Psoas muscle (tissue), 8 donors: Measurements from ENCODE around the gene CPT1B. TPM values are rescaled to one million over a fixed set of nuclear protein-coding genes. Genes with fewer than 3 reads are reported as not detected.
A peak's percentile ranks its signal among the peaks of the same experiment; 100 is the strongest.

Experiments
- ATAC-seq, 4 donors: fragments of 200-7000 bp; cut with Tn5 transposase; one replicate each; pipeline ENCODE4 v1.9.1; 2020; ENCODE audit warnings: moderate library complexity in 3 of 4, mild to moderate bottlenecking in 2 of 4
- DNase-seq, 2 donors: peaks; one replicate each; pipeline ENCODE4 v3.0.0-alpha.2; 2020
- H3K27ac ChIP-seq: fragments of 200-600 bp; one replicate; pipeline ENCODE4 v1.8.0; 2022
- H3K27me3 ChIP-seq, 3 donors: fragments of 200-600 bp in 1 of 3; one replicate each; pipeline versions ENCODE4 v1.6.1 to v1.8.0; 2013 to 2022; ENCODE audit warnings: low read length in 2 of 3, mild to moderate bottlenecking in 2 of 3, moderate library complexity in 1 of 3; ENCODE audit not compliant: insufficient read depth in 3 of 3
- H3K36me3 ChIP-seq, 2 donors: fragments of 200-600 bp in 1 of 2; one replicate each; pipeline versions ENCODE4 v1.6.1 to v1.8.0; 2013 to 2022; ENCODE audit warnings: low read depth in 1 of 2, mild to moderate bottlenecking in 1 of 2, moderate library complexity in 1 of 2; ENCODE audit not compliant: insufficient read depth in 1 of 2
- H3K4me1 ChIP-seq: fragments of 200-600 bp; one replicate; pipeline ENCODE4 v1.8.0; 2022
- H3K4me3 ChIP-seq: fragments of 200-600 bp; one replicate; pipeline ENCODE4 v1.8.0; 2022; ENCODE audit warnings: mild to moderate bottlenecking
- H3K9me3 ChIP-seq: fragments of 200-600 bp; one replicate; pipeline ENCODE4 v1.8.0; 2022
- WGBS, 3 donors: extraction: QIAGEN DNeasy Blood & Tissue Kit; methylation state at CpG; one replicate each; pipeline versions ENCODE4 v1.1.6 to v1.1.7; 2013; 5-methylcytosine and 5-hydroxymethylcytosine counted together
- intact Hi-C, 2 donors: fragments of 100-400 bp; cut with DNase I; formaldehyde crosslinking; loops; one replicate each; pipeline versions ENCODE4 v1.11.0 to v1.14.2; 2022
- polyA plus RNA-seq, 3 donors: library from polyadenylated mRNA; stranded (reverse); fragments of 200-250 nt; gene quantifications; one replicate each; pipeline ENCODE4 v1.2.3, GENCODE V29; 2013
- total RNA-seq, 4 donors: library from RNA; stranded (reverse); fragmentation: NEBNext Ultra II Directional in 2 of 4; extraction: Animal tissue kit (Norgen Biotek cat#: 25700) in 2 of 4; gene quantifications; one replicate each; pipeline versions ENCODE4 v1.2.1 to v1.2.4, GENCODE V29; 2021 to 2023
- TF ChIP-seq, protein P1 (sequence below): fragments of 200-600 bp; IDR thresholded peaks from one replicate; pipeline ENCODE4 v1.8.0; 2022; ENCODE audit warnings: antibody characterized with exemption
- donor health status: healthy with polysubstance abuse.
- donor health status: DM: no; HTN: no; CAD: no; lungs with moderate emphysema.
- donor health status: Bipolar disorder and iron deficiency.
- donor health status: healthy.
- donor health status: DM: yes; HTN: yes; CAD: no.
- donor health status: DM: no; HTN: no; CAD: no.
- donor health status: DM: no; HTN: no; CAD: no.
- donor health status: DM: yes; HTN: yes; CAD: no.

The CPT1B gene
- total and polyA plus RNA-seq, 7 donors, result 57.4 to 144 (median 87.6) TPM

DNA sequence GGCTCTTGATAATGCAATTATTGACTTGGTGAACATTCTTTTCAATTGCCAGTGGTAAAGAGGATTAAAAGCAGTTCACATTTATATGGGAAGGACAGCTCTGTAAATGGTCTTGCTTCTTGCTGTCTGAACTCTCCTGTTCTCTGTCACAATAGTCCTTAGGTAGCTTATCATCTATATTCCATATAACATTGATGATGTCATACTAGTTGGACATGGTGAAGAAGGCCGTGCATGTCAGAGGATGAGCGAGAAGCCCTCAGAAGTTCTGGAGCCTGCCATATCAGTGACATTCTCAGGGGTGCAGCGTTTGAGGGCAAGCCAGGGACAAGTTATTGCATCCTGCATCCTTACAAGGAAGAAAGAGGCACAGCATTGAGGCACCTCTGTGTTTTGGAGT is 7.0 kb upstream of the CPT1B start:
- H3K4me3 ChIP-seq, result no peak overlapping the region
- 87 to 95% (median 90%) methylated on average over 3 of the region's 3 CpGs for WGBS, 3 donors
- H3K4me1 ChIP-seq, result peaks cover 22% of the 10 kb centered on the region
- H3K36me3 ChIP-seq, result peaks cover 0 to 3% of the 10 kb centered on the region in 2 donors
- no peak overlapping the region for H3K27ac ChIP-seq
- intact Hi-C loops, result no loop called here
- DNase-seq (no peak), ATAC-seq (no peak)
- TF ChIP-seq, protein P1, sequence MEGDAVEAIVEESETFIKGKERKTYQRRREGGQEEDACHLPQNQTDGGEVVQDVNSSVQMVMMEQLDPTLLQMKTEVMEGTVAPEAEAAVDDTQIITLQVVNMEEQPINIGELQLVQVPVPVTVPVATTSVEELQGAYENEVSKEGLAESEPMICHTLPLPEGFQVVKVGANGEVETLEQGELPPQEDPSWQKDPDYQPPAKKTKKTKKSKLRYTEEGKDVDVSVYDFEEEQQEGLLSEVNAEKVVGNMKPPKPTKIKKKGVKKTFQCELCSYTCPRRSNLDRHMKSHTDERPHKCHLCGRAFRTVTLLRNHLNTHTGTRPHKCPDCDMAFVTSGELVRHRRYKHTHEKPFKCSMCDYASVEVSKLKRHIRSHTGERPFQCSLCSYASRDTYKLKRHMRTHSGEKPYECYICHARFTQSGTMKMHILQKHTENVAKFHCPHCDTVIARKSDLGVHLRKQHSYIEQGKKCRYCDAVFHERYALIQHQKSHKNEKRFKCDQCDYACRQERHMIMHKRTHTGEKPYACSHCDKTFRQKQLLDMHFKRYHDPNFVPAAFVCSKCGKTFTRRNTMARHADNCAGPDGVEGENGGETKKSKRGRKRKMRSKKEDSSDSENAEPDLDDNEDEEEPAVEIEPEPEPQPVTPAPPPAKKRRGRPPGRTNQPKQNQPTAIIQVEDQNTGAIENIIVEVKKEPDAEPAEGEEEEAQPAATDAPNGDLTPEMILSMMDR, result no peak
- H3K27me3 ChIP-seq, result no peaks in the 10 kb centered on the region
- H3K9me3 ChIP-seq, result no peaks in the 10 kb centered on the region

DNA sequence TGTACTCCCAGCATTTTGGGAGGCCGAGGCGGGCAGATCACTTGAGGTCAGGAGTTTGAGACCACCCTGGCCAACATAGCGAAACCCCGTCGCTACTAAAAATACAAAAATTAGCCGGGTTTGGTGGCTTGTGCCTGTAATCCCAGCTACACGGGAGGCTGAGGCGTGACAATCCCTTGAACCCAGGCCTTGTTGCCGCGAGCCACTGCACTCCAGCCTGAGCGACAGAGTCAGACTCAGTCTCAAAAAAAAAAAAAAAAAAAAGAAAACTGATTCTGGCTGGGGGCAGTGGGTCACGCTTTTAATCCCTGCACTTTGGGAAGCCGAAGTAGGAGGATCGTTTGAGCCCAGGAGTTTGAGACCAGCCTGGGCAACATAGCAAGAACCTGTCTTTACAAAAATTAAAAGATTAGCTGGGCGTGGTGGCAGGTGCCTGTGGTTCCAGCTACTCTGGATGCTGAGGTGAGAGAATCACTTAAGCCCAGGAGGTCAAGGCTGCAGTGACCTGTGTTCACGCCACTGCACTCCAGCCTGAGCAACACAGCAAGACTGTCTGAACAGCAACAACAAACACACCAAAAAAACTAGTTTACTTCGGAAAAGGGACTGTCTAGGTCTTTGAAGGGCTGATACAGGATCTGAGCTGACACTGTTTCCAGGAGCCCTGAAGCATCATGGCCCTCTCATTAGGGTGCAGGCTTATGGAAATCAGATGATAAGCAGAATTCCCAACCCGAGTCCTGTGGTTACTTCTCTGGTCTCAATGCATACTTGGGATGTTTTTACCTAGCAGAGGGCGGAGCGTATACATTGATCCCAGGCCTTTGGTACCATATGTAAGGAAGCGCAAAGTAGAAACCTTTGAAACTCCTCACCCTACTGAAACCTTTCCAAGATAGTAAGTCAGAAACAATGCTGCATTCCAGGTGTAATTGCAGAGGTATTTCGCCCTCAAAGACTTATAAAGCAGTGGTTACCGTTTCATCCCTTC is 6.2 kb upstream of the CPT1B start:
- Histone ChIP-seq H3K27me3 (no peaks in the 10 kb centered on the region), H3K4me3 (no peak overlapping the region), H3K36me3 (peaks cover 0 to 9% of the 10 kb centered on the region in 2 donors), H3K9me3 (no peaks in the 10 kb centered on the region), H3K27ac (no peak overlapping the region), H3K4me1 (peaks cover 22% of the 10 kb centered on the region)
- WGBS, 3 donors, result 94 to 95% (median 95%) methylated on average over 23 of the region's 23 CpGs
- ATAC-seq, result no peak
- intact Hi-C loops, result loop anchor here in 1 of 2 donors (5.0 kb wide), 1 partner anchor 38 kb away; no protein-coding TSS in a partner anchor
- TF ChIP-seq, protein P1, result no peak
- DNase-seq, result no peak

DNA sequence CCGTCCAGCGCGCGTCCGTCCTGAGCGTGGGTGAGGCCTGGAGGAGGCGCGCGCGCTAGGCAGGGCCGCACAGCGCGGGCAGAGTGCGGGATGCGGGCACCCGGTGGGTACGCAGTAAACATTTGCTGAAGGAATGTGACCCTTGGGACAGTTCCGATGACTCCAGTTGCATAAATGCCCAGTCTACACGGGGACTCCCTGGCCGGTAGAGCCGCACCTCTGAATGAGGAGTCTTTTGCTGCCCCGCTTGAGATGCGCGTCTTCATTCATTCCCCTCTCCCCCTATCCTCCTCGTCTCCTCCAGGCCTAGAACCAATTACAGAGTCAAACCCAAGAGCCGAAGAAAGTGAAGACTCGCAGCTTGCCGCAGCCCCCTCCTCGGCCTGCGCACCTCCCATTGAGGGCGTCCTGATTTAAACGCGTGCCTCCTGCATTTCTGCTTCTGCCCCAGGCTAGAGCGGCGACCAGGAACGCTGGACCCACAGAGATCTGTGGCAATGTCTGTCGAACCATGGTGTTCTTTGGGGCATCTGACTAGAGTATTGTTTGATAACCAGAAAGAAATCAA is 5.2 kb upstream of the CPT1B start:
- intact Hi-C loops, result loop anchor here in 1 of 2 donors (5.0 kb wide), 1 partner anchor 39 kb away; no protein-coding TSS in a partner anchor
- 5 to 8% (median 7%) methylated on average over 33 to 37 of the region's 37 CpGs for WGBS, 3 donors
- Histone ChIP-seq H3K27ac (peak overlapping the region; percentile 100), H3K9me3 (no peaks in the 10 kb centered on the region), H3K36me3 (peaks cover 0 to 15% of the 10 kb centered on the region in 2 donors), H3K4me1 (peaks cover 31% of the 10 kb centered on the region), H3K27me3 (no peaks in the 10 kb centered on the region), H3K4me3 (peak overlapping the region; percentile 94)
- TF ChIP-seq, protein P1, result no peak
- ATAC-seq, result peak; percentile 18 to 34 (median 20)
- DNase-seq, result no peak

DNA sequence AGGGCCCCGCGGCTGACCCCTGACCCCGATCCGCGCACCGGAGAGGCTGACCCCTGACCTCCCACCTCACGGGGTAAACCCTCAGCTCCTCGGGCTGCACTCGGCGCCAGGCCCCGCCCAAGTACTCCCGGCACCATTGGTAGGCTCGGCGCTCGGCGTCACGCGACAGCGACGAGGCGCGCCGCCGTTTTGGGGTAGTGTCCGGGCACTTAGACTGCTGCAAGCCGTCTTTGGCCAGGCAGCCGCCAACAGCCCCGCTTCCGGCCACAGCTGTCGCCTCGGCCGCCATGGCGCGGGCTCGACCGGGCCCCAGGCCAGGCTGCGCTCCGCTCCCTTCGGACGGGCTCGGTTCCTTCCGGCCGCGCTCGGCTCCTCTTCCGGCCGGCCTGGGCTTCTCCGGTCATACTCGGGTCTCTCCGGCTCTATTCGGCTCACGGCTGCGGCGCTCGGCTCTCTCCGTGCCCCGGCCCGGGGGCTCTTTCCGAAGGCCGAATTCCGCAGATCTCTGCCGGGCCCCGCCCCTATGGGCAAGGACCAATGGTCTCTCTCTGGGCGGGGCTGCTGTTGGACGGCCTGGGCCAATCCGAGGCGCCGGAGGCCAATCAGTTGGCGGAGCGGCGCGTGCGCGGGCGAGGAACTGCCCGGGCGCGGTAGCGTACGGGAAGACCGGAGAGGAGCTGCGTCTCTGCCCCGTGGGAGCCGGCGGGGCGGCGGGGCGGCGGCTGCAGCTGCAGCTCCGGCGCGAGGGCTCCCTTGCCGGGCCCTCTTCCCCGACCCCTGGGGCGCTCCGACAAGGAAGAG is 4.5 kb upstream of the CPT1B start, which contains the start of gene CHKB:
Gene CHKB (minus strand): TSS at position 357 of the 801 bp plus-strand sequence. CDS start 68 bp downstream, at position 289.
- no peaks in the 10 kb centered on the region for H3K9me3 ChIP-seq
- DNase-seq (peak; percentile 99 to 100), ATAC-seq (peak; percentile 90 to 95 (median 94))
- peak within 1 kb of the TSS; percentile 94 for H3K4me3 ChIP-seq
- intact Hi-C loops, result loop anchor here in 1 of 2 donors (5.0 kb wide), 1 partner anchor 40 kb away; no protein-coding TSS in a partner anchor
- H3K27me3 ChIP-seq, result no peaks in the 10 kb centered on the region
- WGBS, 3 donors, result 0 to 1% (median 0%) methylated on average over 59 to 96 of the region's 96 CpGs
- H3K36me3 ChIP-seq, result peaks cover 0 to 15% of the 10 kb centered on the region in 2 donors
- peak within 1 kb of the TSS; percentile 100 for H3K27ac ChIP-seq
- TF ChIP-seq, protein P1, result no peak
- H3K4me1 ChIP-seq, result peaks cover 31% of the 10 kb centered on the region
